Common myeloid progenitor, CD34-positive (primary cell): ENCODE measurements around the gene CUX1.
A peak's percentile ranks its signal among the peaks of the same experiment; 100 is the strongest.
"Not testable (repeated sequence)": the region's sequence is repeated elsewhere in the genome, so short reads cannot be mapped to it uniquely, and the experiment has no call there.

ENCODE experiments used
- CTCF ChIA-PET: fragments of 350-600 bp; sonication (Branson Sonifier 250); formaldehyde crosslinking; loops from one replicate; lab custom pipeline; 2021; ENCODE audit warnings: antibody characterized with exemption; lab: Charles Lee
- POLR2A ChIA-PET: fragments of 350-600 bp; sonication (Branson Sonifier 250); formaldehyde crosslinking; loops from one replicate; lab custom pipeline; 2021; ENCODE audit warnings: antibody characterized with exemption; lab: Charles Lee
- DNase-seq, 3 donors: peaks; one replicate each; pipeline versions ENCODE4 v3.0.0 to v3.0.0-alpha.2; 2013
- H3K27ac ChIP-seq, 2 experiments: 1 replicate in 1 of 2; 2 replicates in 1 of 2; pipeline ENCODE4 v1.7.0; 2013; ENCODE audit warnings: inconsistent platforms in 2 of 2, low read length in 2 of 2, mild to moderate bottlenecking in 2 of 2, low read depth in 1 of 2, moderate library complexity in 1 of 2; ENCODE audit not compliant: severe bottlenecking in 2 of 2, insufficient read depth in 1 of 2, poor library complexity in 1 of 2
- H3K27me3 ChIP-seq, 5 experiments: replicated peaks in 2 of 5; 1 replicate in 3 of 5; 2 replicates in 2 of 5; pipeline versions ENCODE4 v1.6.1 to v1.7.0; 2013; ENCODE audit warnings: low read length in 4 of 5, mild to moderate bottlenecking in 2 of 5, moderate library complexity in 2 of 5, inconsistent platforms in 1 of 5; ENCODE audit not compliant: insufficient read depth in 5 of 5, control insufficient read depth in 4 of 5
- H3K36me3 ChIP-seq, 4 experiments: 1 replicate in 2 of 4; 2 replicates in 2 of 4; pipeline versions ENCODE4 v1.6.1 to v1.7.0; 2013; ENCODE audit warnings: low read length in 3 of 4, control low read depth in 1 of 4, mild to moderate bottlenecking in 1 of 4; ENCODE audit not compliant: control insufficient read depth in 4 of 4, insufficient read depth in 4 of 4
- H3K4me1 ChIP-seq, 4 experiments: 1 replicate in 3 of 4; 2 replicates in 1 of 4; pipeline versions ENCODE4 v1.6.1 to v1.7.1; 2013; ENCODE audit warnings: low read length in 3 of 4, mild to moderate bottlenecking in 3 of 4, control low read depth in 1 of 4, inconsistent platforms in 1 of 4, moderate library complexity in 1 of 4; ENCODE audit not compliant: control insufficient read depth in 4 of 4, insufficient read depth in 4 of 4; ENCODE audit errors: control extremely low read depth in 1 of 4
- H3K4me3 ChIP-seq, 7 experiments: 1 replicate in 4 of 7; 2 replicates in 3 of 7; pipeline versions ENCODE4 v1.5.1 to v1.7.0; 2013; ENCODE audit warnings: mild to moderate bottlenecking in 7 of 7, low read length in 6 of 7, moderate library complexity in 6 of 7, inconsistent platforms in 2 of 7, low read depth in 2 of 7, control low read depth in 1 of 7; ENCODE audit not compliant: insufficient read depth in 4 of 7, control insufficient read depth in 1 of 7; ENCODE audit errors: extremely low read depth in 1 of 7
- H3K9me3 ChIP-seq, 5 experiments: 1 replicate in 4 of 5; 2 replicates in 1 of 5; pipeline versions ENCODE4 v1.6.1 to v1.7.1; 2013; ENCODE audit warnings: low read length in 4 of 5, mild to moderate bottlenecking in 2 of 5, inconsistent platforms in 1 of 5, low read depth in 1 of 5, moderate library complexity in 1 of 5; ENCODE audit not compliant: control insufficient read depth in 4 of 5, insufficient read depth in 2 of 5; ENCODE audit errors: control extremely low read depth in 1 of 5
- WGBS: methylation state at CpG from one replicate; pipeline ENCODE4 v1.1.5; 2013; ENCODE audit not compliant: insufficient coverage; 5-methylcytosine and 5-hydroxymethylcytosine counted together

The CUX1 gene

GRCh38 chr7:101865031-101865430 is 47.6 kb downstream of the CUX1 start:
- Histone ChIP-seq H3K27ac (no peak overlapping the region), H3K9me3 (no peaks in the 10 kb centered on the region), H3K36me3 (peaks cover 0 to 13% (median 8%) of the 10 kb centered on the region in 4 experiments), H3K27me3 (no peaks in the 10 kb centered on the region), H3K4me3 (no peak overlapping the region), H3K4me1 (peaks cover 3 to 25% (median 9%) of the 10 kb centered on the region in 4 experiments)
- WGBS, result 87% methylated on average over 7 of the region's 7 CpGs
- POLR2A ChIA-PET, result no interaction called here
- no peak for DNase-seq
- CTCF ChIA-PET, result interaction anchor here (0.7 to 1.3 kb wide), 2 partner anchors 9 to 16 kb away, joined by 3 read pairs; no protein-coding TSS in a partner anchor

GRCh38 chr7:101865455-101865854 is 48.0 kb downstream of the CUX1 start:
- H3K27ac ChIP-seq, result peak overlapping the region in 1 of 2 experiments; percentile 15
- no peak for DNase-seq
- H3K4me1 ChIP-seq, result peaks cover under 1 to 24% (median 7%) of the 10 kb centered on the region in 4 experiments
- peaks cover 0 to 13% (median 8%) of the 10 kb centered on the region in 4 experiments for H3K36me3 ChIP-seq
- POLR2A ChIA-PET, result no interaction called here
- CTCF ChIA-PET, result interaction anchor here (0.7 to 1.3 kb wide), 2 partner anchors 10 to 17 kb away, joined by 3 read pairs; no protein-coding TSS in a partner anchor
- no peak overlapping the region for H3K4me3 ChIP-seq
- no peaks in the 10 kb centered on the region for H3K27me3 ChIP-seq
- H3K9me3 ChIP-seq, result no peaks in the 10 kb centered on the region
- 98% methylated on average over 11 of the region's 13 CpGs for WGBS

- WGBS, result 97% methylated on average over 8 of the region's 8 CpGs
- no peaks in the 10 kb centered on the region for H3K27me3 ChIP-seq
- H3K9me3 ChIP-seq, result no peaks in the 10 kb centered on the region
- no peak for DNase-seq
- peaks cover 0 to 22% (median 5%) of the 10 kb centered on the region in 4 experiments for H3K4me1 ChIP-seq
- H3K4me3 ChIP-seq, result no peak overlapping the region
- ChIA-PET CTCF (interaction anchor here (0.6 to 1.3 kb wide), 3 partner anchors 12 to 94 kb away, joined by 3 read pairs; no protein-coding TSS in a partner anchor), POLR2A (no interaction called here)
- H3K36me3 ChIP-seq, result peaks cover 0 to 13% (median 8%) of the 10 kb centered on the region in 4 experiments
- H3K27ac ChIP-seq, result no peak overlapping the region
Observed at GRCh38 chr7:101866328-101866727, 48.9 kb downstream of the CUX1 start.

- H3K36me3 ChIP-seq, result peaks cover 0 to 12% (median 8%) of the 10 kb centered on the region in 4 experiments
- ChIA-PET POLR2A (no interaction called here), CTCF (interaction anchor here (3.8 kb wide), 1 partner anchor 9 kb away, joined by 19 read pairs; no protein-coding TSS in a partner anchor)
- H3K9me3 ChIP-seq, result no peaks in the 10 kb centered on the region
- DNase-seq, result no peak
- 94% methylated on average over 11 of the region's 12 CpGs for WGBS
- peak overlapping the region in 1 of 2 experiments; percentile 9 for H3K27ac ChIP-seq
- H3K4me1 ChIP-seq, result peaks cover 0 to 21% (median 5%) of the 10 kb centered on the region in 4 experiments
- no peaks in the 10 kb centered on the region for H3K27me3 ChIP-seq
- no peak overlapping the region for H3K4me3 ChIP-seq
Observed at GRCh38 chr7:101867265-101867664, 49.8 kb downstream of the CUX1 start.

- DNase-seq, POLR2A ChIA-PET, H3K27me3 ChIP-seq, H3K9me3 ChIP-seq, H3K4me3 ChIP-seq: not testable (repeated sequence)
- CTCF ChIA-PET, result interaction anchor here (0.7 to 3.8 kb wide), 3 partner anchors 10 to 53 kb away, joined by 3 to 19 read pairs (median 3); no protein-coding TSS in a partner anchor
- Histone ChIP-seq H3K4me1 (peaks cover 0 to 18% (median 5%) of the 10 kb centered on the region in 4 experiments), H3K27ac (peak overlapping the region in 1 of 2 experiments; percentile 9), H3K36me3 (peaks cover 0 to 10% (median 7%) of the 10 kb centered on the region in 4 experiments)
- WGBS, result 93% methylated on average over 6 of the region's 6 CpGs
Observed at GRCh38 chr7:101867681-101868080, 50.3 kb downstream of the CUX1 start.

GRCh38 chr7:101868191-101868950 is 50.9 kb downstream of the CUX1 start:
- POLR2A ChIA-PET, result no interaction called here
- Histone ChIP-seq H3K36me3 (peaks cover 0 to 10% (median 7%) of the 10 kb centered on the region in 4 experiments), H3K4me1 (peaks cover 0 to 21% (median 5%) of the 10 kb centered on the region in 4 experiments), H3K9me3 (no peaks in the 10 kb centered on the region), H3K4me3 (no peak overlapping the region), H3K27ac (peak overlapping the region in 1 of 2 experiments; percentile 11), H3K27me3 (no peaks in the 10 kb centered on the region)
- CTCF ChIA-PET, result interaction anchor here (0.7 to 3.8 kb wide), 3 partner anchors 10 to 54 kb away, joined by 3 to 19 read pairs (median 3); no protein-coding TSS in a partner anchor
- no peak for DNase-seq
- 97% methylated on average over 10 of the region's 11 CpGs for WGBS
